Fibroblast of the conjunctiva (primary cell): ENCODE measurements around the gene SLC49A3.

ENCODE experiments used
- DNase-seq: peaks from one replicate; pipeline ENCODE4 v3.0.0-alpha.2; 2010; ENCODE audit warnings: low read depth

Gene SLC49A3

GRCh38 chr4:665751-666435, 23.1 kb downstream of the SLC49A3 start:
- no peak for DNase-seq

- no peak for DNase-seq
Measured at GRCh38 chr4:665381-665750, 23.6 kb downstream of the SLC49A3 start.

- no peak for DNase-seq
Measured at GRCh38 chr4:664713-665231, 24.2 kb downstream of the SLC49A3 start.

GRCh38 chr4:663438-664428, 25.2 kb downstream of the SLC49A3 start:
- no peak for DNase-seq

GRCh38 chr4:663046-663437, 25.9 kb downstream of the SLC49A3 start:
- DNase-seq, result no peak

- no peak for DNase-seq
Measured at GRCh38 chr4:661881-662761, 26.8 kb downstream of the SLC49A3 start.

GRCh38 chr4:661231-661630, 27.7 kb downstream of the SLC49A3 start:
- no peak for DNase-seq

GRCh38 chr4:660401-660800, 28.6 kb downstream of the SLC49A3 start:
- no peak for DNase-seq

- no peak for DNase-seq
Measured at GRCh38 chr4:659851-660250, 29.1 kb downstream of the SLC49A3 start.

- no peak for DNase-seq
Measured at GRCh38 chr4:658681-659667, 30.0 kb downstream of the SLC49A3 start.

GRCh38 chr4:657834-658667, 30.9 kb downstream of the SLC49A3 start:
- no peak for DNase-seq

GRCh38 chr4:657338-657833, 31.6 kb downstream of the SLC49A3 start:
- no peak for DNase-seq

GRCh38 chr4:656436-657337, 32.3 kb downstream of the SLC49A3 start:
- no peak for DNase-seq

- no peak for DNase-seq
Measured at GRCh38 chr4:655464-656151, 33.3 kb downstream of the SLC49A3 start.

GRCh38 chr4:654871-655463, 34.0 kb downstream of the SLC49A3 start:
- DNase-seq, result no peak

GRCh38 chr4:654503-654845, 34.5 kb downstream of the SLC49A3 start:
- no peak for DNase-seq

- no peak for DNase-seq
Measured at GRCh38 chr4:653831-654502, 35.0 kb downstream of the SLC49A3 start.
